Posterior cingulate gyrus (tissue), 11 donors: ENCODE data around the gene ATL1.
"Not testable (repeated sequence)": the region's sequence is repeated elsewhere in the genome, so short reads cannot be mapped to it uniquely, and the experiment has no call there.

ENCODE experiments used
- DNase-seq, 10 donors: peaks; one replicate each; pipeline versions ENCODE4 v3.0.0 to v3.0.0-alpha.2; 2020 to 2021; ENCODE audit warnings: mixed read lengths in 3 of 10
- intact Hi-C: fragments of 100-400 bp; cut with DNase I; formaldehyde crosslinking; loops from one replicate; pipeline ENCODE4 v1.15.1; 2023

ATL1 gene

DNA sequence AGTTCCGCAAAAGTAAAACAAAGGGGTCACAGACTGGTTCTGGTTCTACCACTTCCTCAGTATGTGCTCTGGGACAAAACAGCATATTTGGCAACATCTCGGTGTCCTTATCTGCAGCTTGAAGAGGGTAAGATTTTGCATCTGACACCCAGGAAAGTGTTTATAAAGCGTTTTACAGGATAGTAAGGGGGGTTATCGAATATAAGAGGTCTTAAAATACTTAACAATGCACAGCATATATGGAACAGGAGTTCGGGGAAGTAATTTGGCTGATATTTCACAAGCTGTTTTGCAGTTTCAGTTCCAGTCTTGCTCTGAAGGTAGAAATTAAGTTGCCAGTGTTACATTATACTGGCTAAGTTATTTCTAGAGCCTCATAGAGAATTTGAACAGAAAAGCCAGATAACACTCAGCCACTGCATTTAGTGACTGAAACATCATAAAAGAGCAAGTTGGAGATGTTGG is 26.7 kb upstream of the ATL1 start:
- DNase-seq: no peak
- intact Hi-C loops: loop anchor here (2.0 to 10.0 kb wide), 3 partner anchors 136 to 298 kb away; partner anchors contain the start of genes CDKL1, DMAC2L, L2HGDH and SOS2

DNA sequence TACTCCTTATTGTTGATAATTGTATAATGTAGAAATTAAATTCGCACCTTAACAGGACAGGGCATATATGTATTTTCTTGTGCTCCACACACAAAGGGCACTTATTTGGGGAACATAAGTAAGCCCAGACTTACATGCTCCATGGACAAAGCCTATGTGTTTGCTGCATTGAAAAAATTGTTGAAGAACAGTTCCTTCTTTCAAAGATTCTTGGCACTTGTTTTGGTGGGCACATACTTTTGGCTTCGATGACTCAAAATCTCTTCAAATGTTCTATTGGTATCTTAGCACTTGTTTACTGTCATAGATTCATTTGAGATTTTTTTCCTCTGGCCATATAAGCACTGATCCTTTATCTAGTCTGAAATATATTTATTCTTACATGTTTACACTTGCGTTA is 26.1 kb upstream of the ATL1 start:
- intact Hi-C loops: loop anchor here (2.0 to 10.0 kb wide), 3 partner anchors 137 to 299 kb away; partner anchors contain the start of genes CDKL1, DMAC2L, L2HGDH and SOS2

GRCh38 chr14:50534416-50534815 is 25.5 kb upstream of the ATL1 start:
- DNase-seq: no peak

More for the DNA sequence above, 26.1 kb upstream of the ATL1 start:
- DNase-seq: no peak

GRCh38 chr14:50534997-50535396 is 24.9 kb upstream of the ATL1 start:
- no peak for DNase-seq
- intact Hi-C loops: loop anchor here (5.0 to 10.0 kb wide), 2 partner anchors 138 to 300 kb away; partner anchors contain the start of genes CDKL1 and SOS2

More at GRCh38 chr14:50534416-50534815, 25.5 kb upstream of the ATL1 start:
- intact Hi-C loops: loop anchor here (5.0 to 10.0 kb wide), 2 partner anchors 137 to 300 kb away; partner anchors contain the start of genes CDKL1 and SOS2

DNA sequence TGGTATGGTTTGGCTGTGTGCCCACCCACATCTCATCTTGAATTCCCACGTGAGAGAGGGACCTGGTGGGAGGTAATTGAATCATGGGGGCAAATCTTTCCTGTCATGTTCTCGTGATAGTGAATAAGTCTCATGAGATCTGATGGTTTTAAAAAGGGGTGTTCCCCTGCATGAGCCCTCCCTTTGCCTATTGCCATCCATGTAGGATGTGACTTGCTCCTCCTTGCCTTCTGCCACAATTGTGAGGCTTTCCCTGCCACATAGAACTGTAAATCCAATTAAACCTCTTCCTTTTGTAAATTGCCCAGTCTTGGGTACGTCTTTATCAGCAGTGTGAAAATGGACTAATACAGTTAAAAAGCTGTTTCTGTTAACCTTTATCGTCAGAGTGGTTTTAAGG is 21.9 kb upstream of the ATL1 start:
- intact Hi-C loops: loop anchor here (10.0 kb wide), 1 partner anchor 303 kb away; the partner anchor contains the start of gene SOS2
- DNase-seq: not testable (repeated sequence)

- intact Hi-C loops: loop anchor here (10.0 kb wide), 1 partner anchor 304 kb away; the partner anchor contains the start of gene SOS2
Measured at GRCh38 chr14:50539051-50539450, 20.9 kb upstream of the ATL1 start.

DNA sequence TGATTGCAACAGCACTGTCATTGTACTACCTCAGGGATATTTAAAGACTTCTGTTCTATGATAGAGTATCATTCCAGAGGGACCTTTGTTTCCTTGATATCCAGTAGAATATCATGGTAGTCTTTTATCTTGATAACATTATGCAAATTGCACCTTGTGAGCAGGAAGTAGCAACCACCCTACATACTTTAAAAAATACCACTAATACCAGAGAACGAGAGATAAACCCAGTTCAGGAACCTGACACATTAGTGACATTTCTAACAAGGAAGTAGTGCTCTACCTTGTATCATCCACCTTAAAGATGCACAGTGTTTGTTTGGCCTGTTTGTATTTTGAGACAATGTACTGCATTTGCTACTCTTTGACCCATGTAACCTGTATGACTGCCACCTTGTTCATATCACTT is 18.8 kb upstream of the ATL1 start:
- no peak for DNase-seq
- intact Hi-C loops: loop anchor here (5.0 kb wide), 1 partner anchor 231 kb away; no protein-coding TSS in a partner anchor

More at GRCh38 chr14:50539051-50539450, 20.9 kb upstream of the ATL1 start:
- DNase-seq: no peak

GRCh38 chr14:50542941-50543418 is 17.0 kb upstream of the ATL1 start:
- intact Hi-C loops: loop anchor here (5.0 kb wide), 1 partner anchor 229 kb away; no protein-coding TSS in a partner anchor

GRCh38 chr14:50544911-50545310 is 15.0 kb upstream of the ATL1 start:
- intact Hi-C loops: loop anchor here (5.0 kb wide), 1 partner anchor 227 kb away; no protein-coding TSS in a partner anchor

More at GRCh38 chr14:50542941-50543418, 17.0 kb upstream of the ATL1 start:
- peak in 1 of 10 donors; percentile 35 for DNase-seq

GRCh38 chr14:50545618-50546017 is 14.3 kb upstream of the ATL1 start:
- no peak for DNase-seq
- intact Hi-C loops: no loop called here

More at GRCh38 chr14:50544911-50545310, 15.0 kb upstream of the ATL1 start:
- no peak for DNase-seq

DNA sequence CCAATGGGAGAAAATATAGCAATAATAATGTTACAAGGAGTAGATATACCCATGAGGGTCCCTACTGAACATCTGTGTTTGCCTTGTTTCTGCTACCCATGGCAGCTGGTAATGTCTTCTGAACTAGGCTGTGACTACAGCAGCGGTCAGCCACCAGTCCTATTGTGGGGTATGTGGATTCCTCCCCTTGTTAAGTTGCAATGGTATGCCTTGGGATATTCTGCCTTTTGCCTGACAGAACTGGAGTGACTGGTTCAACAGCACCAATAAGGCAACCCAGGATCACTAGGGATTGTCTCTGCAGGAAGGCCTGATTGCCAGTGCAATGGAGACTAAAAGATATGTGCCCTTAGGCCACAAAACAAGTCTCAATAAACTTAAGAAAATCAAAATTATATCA is 9.7 kb upstream of the ATL1 start:
- intact Hi-C loops: no loop called here
- DNase-seq: no peak

- intact Hi-C loops: no loop called here
Measured at GRCh38 chr14:50551877-50552276, 8.1 kb upstream of the ATL1 start.

DNA sequence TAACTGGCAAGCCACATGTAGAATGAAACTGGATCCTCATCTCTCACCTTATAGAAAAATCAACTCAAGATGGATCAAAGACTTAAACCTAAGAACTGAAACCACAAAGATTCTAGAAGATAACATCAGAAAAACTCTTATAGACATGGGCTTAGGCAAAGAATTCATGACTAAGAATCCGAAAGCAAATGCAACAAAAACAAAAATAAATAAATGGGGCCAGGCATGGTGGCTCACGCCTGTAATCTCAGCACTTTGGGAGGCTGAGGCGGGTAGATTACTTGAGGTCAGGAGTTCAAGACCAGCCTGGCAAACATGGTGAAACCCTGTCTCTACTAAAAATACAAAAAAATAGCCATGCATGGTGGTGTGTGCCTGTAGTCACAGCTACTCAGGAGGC is 7.1 kb upstream of the ATL1 start:
- DNase-seq, intact Hi-C loops: not testable (repeated sequence)

More at GRCh38 chr14:50551877-50552276, 8.1 kb upstream of the ATL1 start:
- DNase-seq: no peak

- peak; percentile 66 to 98 (median 88) for DNase-seq
- intact Hi-C loops: loop anchor here (2.0 kb wide), 2 partner anchors 108 to 270 kb away; partner anchors contain the start of genes NIN and SAV1
Measured at GRCh38 chr14:50560931-50561285, 963 bp downstream of the ATL1 start.

DNA sequence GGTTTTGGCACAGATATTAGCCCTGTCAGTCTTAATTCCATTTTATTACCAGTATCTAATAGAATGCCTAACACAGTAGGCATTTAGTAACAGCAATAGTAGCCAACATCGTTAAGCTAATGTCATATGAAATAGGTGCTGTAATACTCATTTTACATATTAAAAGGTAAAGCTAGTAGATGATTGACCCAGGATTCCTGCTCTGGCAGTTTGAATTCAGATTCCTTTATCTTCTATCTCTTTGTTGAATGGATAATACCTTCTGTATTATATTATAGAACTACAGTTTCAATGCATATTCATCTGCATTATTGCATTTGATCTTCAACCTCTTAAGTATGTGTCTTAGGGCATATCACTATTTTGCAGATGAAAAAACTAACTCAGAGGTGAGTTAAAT is 2.9 kb downstream of the ATL1 start:
- intact Hi-C loops: no loop called here

DNA sequence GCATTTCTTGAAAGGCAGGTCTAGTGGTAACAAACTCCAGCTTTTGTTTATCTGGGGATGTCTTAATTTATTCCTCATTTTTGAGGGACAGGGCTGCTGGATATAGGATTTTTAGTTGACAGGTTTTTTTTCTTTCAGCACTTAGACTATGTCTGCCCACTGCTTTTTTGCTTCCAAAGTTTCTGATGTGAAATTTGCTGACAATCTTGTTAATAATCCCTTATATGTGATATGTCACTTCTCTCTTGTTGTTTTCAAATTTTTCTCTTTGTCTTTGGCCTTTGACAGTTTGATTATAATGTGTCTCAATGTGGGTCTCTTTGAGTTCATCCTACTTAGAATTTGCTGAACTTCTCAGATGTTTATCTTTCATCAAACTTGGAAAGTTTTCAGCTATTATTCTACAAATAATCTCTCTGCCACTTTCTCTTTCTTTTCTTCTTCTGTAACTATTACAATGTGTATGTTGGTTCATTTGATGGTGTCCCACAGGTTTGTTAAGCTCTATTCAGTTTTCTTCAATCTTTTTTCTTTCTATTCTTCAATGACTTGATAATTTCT is 9.8 kb downstream of the ATL1 start:
- intact Hi-C loops: no loop called here

More for the DNA sequence above, 2.9 kb downstream of the ATL1 start:
- DNase-seq: no peak

DNA sequence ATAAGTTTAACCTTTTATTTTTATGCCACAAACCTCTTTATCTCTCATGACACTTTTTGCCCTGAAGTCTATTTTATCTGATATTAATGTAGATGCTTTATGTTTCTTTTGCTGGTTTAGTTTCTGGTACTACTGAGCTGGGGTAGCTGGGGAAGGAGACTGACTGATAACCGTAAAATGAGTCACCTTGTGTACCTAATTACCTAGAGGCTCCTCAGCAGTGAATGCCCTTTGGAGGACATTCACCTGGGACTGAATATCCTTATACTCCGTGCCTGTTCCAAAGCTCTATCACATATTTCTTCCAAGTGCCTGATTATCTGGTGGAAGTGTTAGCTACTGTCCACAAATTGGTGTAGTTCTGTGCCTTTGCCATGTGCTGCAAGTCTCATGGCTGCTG is 13.9 kb downstream of the ATL1 start:
- DNase-seq: no peak
- intact Hi-C loops: no loop called here

More for the DNA sequence above, 9.8 kb downstream of the ATL1 start:
- DNase-seq: no peak

DNA sequence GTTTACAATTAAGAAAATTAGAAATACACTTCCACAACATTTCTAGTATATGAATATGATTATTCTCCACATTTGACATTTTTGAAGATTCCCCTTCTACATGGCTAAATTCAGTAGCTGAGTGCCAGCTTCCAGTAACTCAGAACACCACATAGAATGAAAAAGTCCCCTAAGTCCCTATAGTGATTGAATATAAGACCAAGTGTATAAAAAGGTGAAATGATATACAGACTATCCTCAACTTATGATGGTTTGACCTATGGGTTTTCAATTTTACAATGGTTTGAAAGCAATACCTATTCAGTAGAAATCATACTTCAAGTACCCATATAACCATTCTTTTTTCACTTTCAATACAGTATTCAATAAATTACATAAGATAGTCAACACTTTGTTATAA is 15.8 kb downstream of the ATL1 start:
- intact Hi-C loops: no loop called here
- no peak for DNase-seq

DNA sequence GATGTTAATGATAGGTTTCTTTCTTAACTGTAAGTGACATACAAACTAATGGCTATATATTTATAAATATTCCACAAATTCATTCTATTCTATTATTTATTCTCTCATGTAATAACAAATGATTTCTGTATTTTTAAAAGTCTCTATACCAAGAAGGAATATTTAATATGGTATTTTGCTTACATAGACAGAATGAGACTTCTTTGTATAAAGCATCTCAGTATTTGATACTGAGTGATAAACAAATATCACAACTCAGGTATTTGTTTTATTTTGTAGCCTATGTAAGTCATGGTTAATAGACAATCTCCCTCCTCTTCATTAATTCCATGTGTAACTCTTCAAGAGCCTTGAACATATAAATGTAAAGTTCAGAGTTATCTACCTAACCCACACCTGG is 18.0 kb downstream of the ATL1 start:
- intact Hi-C loops: no loop called here
- DNase-seq: no peak

- intact Hi-C loops: no loop called here
- DNase-seq: no peak
Measured at GRCh38 chr14:50578433-50578832, 18.5 kb downstream of the ATL1 start.

DNA sequence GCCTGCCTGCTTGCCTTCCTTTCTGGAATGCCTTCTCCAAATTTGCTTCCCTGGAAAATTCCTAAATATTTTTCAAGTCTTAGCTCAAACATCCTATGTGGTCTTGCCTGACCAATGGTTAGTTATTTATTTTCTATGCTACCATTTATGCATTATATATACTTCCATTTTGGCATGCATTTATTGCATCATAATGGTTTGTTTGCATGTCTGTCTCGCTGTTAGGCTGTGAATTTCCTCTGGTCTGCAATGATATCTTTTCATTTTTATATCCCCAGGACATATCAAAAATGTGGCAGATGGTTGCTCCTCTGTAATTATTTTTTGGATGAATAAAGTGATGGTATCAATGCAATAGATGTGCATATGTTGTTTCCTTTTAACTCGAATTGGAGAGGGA is 30.5 kb downstream of the ATL1 start:
- intact Hi-C loops: no loop called here
- no peak for DNase-seq
